Kasumi-1 (cell line): ENCODE data around the gene RHBDD3.

Experiments
- DNase-seq, 2 experiments: peaks; one replicate each; lab custom pipeline; 2025; lab: John Stamatoyannopoulos, UW

Gene RHBDD3

GRCh38 chr22:29306175-29306834 is 38.5 kb upstream of the RHBDD3 start, which contains the start of gene GAS2L1:
Gene GAS2L1, plus strand, starts transcription at chr22:29306650. Its CDS starts 1,456 bp downstream, at chr22:29308106.
- DNase-seq: peak; percentile 65 to 76

GRCh38 chr22:29305836-29306174 is 38.0 kb upstream of the RHBDD3 start:
- DNase-seq: no peak

DNA sequence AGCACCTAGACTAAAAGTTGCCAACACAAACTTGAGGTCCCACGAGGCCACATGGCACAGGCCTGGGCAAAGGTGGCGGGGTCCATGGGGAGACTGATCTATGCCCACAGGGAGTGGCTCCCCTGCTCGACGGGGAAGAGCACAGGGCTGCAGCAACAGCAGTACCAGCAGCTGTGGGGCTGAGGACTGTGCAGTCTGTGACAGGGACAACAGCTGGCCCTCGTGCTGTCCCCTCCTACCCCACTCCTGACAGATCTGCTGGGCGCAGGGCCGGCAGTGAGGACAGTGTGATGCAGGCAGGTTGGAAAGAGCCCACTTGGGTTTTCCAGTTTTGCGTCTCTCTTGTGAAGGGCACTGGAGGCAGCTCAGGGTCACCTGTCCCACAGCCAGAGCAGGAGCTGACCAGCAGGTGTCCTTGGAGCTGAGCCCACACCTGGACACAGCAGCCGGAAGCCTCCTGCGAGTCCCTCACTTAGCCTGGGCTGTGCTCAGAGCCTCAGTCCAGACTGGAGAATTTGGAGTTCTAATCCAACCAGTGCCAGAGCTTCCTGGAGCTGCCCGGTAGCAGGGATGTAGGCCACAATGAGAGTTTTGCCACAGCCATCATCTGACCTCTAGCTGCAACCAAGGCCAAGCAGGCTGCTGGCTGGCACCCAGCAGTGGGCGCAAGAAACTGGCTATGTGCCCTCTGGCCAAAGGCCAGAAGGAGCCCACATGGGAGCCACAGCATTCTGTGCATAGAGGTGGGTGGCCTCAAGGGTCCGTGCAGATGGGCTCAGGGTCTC is 35.1 kb upstream of the RHBDD3 start:
- no peak for DNase-seq

DNA sequence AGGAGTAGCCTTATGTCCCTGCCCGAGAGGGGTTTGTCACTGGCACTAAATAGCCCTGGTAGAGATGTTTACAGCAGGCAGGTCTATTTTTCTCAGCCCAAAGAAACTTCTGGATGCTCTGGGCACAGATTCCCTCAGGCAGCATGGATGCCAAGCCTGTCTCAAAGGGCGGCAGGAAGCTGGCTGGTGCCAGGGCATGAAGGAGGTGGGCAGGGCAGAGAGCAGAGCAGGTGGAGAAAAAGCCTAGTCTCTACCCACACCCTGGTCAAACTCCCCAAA is 34.6 kb upstream of the RHBDD3 start:
- no peak for DNase-seq

- DNase-seq: no peak
Observed at GRCh38 chr22:29301716-29302401, 34.1 kb upstream of the RHBDD3 start.

- no peak for DNase-seq
Observed at GRCh38 chr22:29300807-29301601, 33.2 kb upstream of the RHBDD3 start.

DNA sequence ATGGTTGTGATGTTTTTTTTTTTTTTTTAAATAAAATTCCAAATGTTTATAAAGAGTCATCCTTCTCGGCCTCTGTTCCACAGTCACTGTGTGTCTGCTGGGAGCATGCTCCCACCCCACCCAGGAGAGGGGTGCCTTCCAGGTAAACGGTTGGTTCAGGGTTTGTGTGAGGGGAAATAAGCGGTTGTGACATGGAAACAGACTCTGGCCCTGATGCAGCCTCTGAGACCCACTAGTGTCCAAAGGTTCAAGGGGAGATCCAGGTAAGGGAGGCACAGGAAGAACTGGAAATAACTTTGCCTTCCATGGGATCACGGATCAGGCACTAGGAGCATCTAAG is 32.7 kb upstream of the RHBDD3 start:
- no peak for DNase-seq

DNA sequence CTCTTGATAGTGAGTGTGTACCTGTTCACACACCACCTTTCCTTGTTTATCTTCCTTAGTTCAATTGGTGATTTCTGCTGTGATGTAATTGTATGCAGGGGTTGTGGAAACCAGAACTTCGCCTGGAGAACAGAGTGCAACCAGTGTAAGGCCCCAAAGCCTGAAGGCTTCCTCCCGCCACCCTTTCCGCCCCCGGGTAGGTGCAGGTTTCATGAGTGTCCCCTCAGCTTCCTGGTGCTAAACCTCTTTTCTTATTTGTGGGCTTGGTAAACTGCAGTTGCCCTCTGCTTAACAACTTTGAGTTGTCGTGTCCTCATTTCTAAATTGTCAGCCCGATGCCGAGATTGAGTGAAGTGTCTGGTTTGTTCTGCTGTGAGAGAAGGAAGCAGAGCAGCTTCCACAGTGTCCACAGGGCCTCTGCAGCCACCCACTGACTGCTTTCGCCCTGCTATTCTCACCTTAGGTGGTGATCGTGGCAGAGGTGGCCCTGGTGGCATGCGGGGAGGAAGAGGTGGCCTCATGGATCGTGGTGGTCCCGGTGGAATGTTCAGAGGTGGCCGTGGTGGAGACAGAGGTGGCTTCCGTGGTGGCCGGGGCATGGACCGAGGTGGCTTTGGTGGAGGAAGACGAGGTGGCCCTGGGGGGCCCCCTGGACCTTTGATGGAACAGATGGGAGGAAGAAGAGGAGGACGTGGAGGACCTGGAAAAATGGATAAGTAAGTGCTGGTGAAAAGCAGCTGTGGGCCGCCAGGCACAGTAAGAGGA is 31.5 kb upstream of the RHBDD3 start:
- DNase-seq: no peak

- no peak for DNase-seq
Observed at GRCh38 chr22:29298641-29299040, 30.9 kb upstream of the RHBDD3 start.

DNA sequence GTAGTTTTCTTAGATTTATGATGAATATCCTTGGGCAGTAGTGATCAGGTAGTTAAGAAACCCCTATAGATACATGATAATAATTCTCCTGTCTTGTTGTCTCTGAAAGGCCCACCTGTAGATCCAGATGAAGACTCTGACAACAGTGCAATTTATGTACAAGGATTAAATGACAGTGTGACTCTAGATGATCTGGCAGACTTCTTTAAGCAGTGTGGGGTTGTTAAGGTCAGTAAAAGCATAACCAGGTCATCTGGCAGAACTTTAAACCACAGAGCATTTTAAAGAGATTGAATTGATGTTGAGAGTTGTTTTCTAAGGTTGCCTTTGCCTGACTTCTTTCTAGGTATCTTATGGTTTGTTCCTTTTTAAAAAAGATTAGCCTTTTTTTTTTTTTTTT is 24.6 kb upstream of the RHBDD3 start:
- no peak for DNase-seq

DNA sequence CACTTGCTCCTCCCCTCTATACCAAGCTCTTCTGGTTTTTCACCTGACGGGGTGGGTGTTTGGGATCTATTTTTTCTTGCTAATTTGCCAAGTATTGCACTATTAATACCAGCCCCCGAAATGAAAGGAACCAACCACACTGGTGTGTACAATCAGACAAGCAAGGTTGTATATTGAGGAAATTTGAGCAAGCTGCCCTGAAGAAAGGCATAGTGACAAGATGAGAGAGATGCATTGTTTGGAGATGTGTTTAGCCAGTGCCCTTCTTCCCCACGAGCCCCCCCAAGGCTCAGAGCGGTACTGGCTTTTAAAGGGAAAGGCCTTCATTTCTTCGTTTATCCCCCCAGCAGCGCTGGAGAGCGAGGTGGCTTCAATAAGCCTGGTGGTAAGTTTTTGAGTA is 23.4 kb upstream of the RHBDD3 start:
- DNase-seq: peak in 1 of 2 experiments; percentile 19

DNA sequence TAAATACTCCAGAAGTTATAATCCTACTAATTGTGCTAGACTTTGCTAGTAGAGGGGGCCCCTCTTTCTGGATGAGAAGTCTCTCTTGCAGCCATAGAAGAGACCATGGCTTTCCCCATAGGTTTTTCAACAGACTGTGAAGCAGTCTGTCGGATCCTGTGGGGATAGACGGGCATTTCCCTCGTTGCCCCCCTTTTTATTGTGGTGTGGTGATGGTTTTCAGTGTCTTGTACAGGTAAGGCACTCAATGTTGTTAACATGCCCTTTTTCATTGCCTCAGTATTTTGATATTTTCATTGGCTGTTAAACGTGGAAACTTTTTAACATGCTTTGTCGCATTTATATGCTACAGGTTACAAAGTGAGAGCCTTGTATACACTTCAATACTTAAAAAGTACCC is 22.3 kb upstream of the RHBDD3 start:
- DNase-seq: no peak

DNA sequence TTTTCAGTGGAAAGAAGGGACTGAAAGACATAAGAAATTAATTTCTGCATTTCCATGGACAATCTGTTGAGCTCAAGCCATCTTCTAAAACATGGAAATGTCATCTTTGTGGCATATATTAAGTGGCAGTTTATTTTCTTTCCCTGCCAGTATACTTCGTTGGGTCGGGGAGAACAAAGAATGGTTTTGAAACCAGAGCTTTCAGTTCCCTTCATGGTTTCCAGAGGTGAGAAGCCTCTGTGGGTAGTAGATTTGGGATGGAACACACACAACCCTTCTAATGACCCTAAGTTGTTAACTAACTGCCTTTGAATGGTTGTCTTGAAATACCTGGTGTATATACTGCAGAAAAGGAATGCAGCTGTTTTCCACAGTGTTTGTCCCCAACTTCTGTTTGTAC is 21.1 kb upstream of the RHBDD3 start:
- DNase-seq: no peak

- DNase-seq: no peak
Observed at GRCh38 chr22:29284196-29284595, 16.4 kb upstream of the RHBDD3 start.

DNA sequence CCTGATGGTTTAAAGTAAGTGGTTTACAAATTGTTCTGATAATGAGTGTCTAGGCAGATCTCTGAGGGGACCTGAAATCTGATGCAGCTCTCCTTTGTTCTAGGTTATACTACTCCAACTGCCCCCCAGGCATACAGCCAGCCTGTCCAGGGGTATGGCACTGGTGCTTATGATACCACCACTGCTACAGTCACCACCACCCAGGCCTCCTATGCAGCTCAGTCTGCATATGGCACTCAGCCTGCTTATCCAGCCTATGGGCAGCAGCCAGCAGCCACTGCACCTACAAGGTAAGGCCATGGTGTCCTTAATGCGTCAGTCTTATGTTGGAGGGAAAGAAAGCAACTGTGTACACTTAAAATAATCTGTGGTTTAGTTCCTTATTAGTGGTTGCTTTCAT is 10.1 kb upstream of the RHBDD3 start:
- DNase-seq: no peak

DNA sequence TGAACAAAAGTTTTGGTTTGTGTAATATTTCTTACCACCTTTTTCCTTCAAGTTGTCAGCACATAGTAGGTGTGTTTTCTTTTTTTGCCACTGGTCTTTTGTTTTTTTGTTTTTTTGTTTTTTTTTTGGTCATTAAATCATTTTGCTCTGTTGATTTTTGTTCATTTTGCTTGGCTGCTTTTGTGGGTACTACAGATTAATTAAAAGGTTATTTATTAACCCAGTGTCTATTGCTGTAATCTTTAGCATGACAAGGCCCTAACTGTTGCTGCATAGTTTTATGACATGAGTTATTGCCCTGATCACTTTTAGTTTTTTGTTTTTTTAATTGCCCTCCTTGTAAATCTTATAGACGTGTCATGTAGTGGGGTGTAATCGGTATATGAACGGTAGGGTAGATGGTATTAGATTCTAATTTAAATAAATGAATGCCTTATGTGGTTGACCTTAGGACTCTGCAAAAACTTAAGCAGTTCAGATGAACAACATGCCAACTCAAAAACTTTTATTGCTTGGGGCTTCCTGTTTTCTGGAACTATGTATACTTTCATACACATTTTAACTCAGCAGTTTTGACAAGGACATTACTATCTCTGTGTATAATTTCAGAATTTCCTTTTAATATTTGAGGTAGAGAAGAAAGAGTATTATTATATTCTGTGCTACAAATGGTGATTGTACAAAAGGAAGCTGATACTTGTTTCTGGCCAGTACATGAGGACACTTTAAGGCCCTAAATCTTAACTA is 8.2 kb upstream of the RHBDD3 start:
- no peak for DNase-seq

GRCh38 chr22:29275167-29275566 is 7.4 kb upstream of the RHBDD3 start:
- no peak for DNase-seq

GRCh38 chr22:29272624-29273023 is 4.8 kb upstream of the RHBDD3 start:
- no peak for DNase-seq

GRCh38 chr22:29270475-29271271 is 2.9 kb upstream of the RHBDD3 start:
- DNase-seq: no peak

DNA sequence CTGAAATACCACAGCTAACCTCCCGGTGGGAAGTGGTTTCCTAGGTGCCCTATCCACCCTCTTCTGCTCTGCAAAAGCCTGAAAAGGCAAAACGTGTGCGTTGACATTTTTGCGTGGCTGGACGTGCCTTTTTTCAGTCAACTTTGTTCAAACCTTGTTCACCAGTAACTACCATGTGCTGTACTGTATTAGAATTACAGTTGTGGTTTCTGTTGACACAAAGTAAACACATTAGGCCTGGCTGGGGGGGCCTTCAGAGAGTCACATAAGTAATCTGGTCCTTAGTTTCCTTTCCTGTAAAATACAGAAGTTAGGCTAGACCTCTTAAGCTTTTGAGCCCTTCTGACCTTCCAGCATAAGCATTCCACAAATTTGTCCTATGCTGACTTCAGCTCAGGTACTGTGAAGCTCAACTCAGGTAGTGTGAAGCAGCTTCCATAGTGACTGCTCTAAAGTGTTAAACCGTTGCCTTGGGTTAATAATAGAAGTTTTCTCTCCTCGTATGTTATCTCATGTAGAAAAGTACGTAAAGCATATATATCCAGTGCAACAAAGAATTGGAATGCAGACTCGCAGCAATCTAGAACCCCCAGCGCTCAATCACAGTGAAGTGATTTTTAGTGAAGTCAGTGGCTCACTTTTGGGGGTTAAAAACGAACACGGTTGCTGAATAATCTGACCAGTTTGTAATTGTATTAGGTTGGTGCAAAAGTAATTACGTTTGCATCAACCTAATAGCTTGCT is 2.1 kb upstream of the RHBDD3 start:
- DNase-seq: peak in 1 of 2 experiments; percentile 25
